ENCODE data around the gene MDFIC.

The MDFIC gene

GRCh38 chr7:115044224-115044623, 122.3 kb downstream of the MDFIC start:
- no peak for DNase-seq

- no peak for DNase-seq
These were observed 126.2 kb downstream of the MDFIC start for GRCh38 chr7:115047958-115048720.

GRCh38 chr7:115052706-115053105, 130.8 kb downstream of the MDFIC start:
- no peak for DNase-seq

- DNase-seq, result no peak
These were observed 132.7 kb downstream of the MDFIC start for GRCh38 chr7:115054478-115055065.

GRCh38 chr7:115056019-115056418, 134.1 kb downstream of the MDFIC start:
- no peak for DNase-seq

GRCh38 chr7:115058726-115059125, 136.8 kb downstream of the MDFIC start:
- DNase-seq, result no peak

GRCh38 chr7:115059321-115059720, 137.4 kb downstream of the MDFIC start:
- no peak for DNase-seq

GRCh38 chr7:115060095-115060870, 138.4 kb downstream of the MDFIC start:
- no peak for DNase-seq

- no peak for DNase-seq
These were observed 144.2 kb downstream of the MDFIC start for GRCh38 chr7:115066050-115066449.

GRCh38 chr7:115066634-115067033, 144.7 kb downstream of the MDFIC start:
- DNase-seq, result no peak

- no peak for DNase-seq
These were observed 146.3 kb downstream of the MDFIC start for GRCh38 chr7:115068220-115068619.
